ENCODE data around the gene LLGL2. TPM values are rescaled to one million over a fixed set of nuclear protein-coding genes. Genes with fewer than 3 reads are reported as not detected.

Gene LLGL2
- total and polyA plus RNA-seq, 2 donors (not counting 1 experiment from before 2014, with no cell fraction given): 0.03 to 0.33 TPM

DNA sequence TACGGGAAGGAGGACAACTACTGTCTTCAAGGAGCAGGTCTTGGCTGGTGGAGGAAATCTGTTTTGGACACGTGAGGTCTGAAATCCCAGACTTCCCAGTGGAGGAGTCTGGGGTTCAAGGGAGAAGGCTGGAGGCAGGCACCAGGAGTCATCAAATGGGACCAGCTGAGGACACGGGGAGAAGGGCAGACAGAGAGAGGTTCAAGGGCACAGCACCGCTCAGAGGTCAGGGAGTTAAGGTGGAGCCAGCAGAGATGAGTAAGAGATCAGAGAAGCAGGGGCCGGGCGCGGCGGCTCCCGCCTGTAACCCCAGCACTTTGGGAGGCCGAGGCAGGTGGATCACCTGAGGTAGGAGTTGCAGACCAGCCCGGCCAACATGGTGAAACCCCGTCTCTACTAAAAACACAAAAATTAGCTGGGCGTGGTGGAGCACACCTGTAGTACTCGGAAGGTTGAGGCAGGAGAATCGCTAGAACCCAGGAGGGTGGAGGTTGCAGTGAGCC lies 97.3 kb downstream of the LLGL2 start:
- Histone ChIP-seq H3K79me2 (ENCODE audit: control insufficient read depth, insufficient read depth, low read length) (no peaks in the 10 kb centered on the region), H4K20me1 (ENCODE audit: control insufficient read depth, extremely low read depth, insufficient read depth, low read length) (no peaks in the 10 kb centered on the region), H3K4me3 (replicated peaks in 1 of 4; ENCODE audit: control extremely low read depth in 1 of 4, insufficient read depth in 1 of 4, low read depth in 3 of 4, low read length in 4 of 4) (no peak overlapping the region), H3K4me1 (ENCODE audit: control insufficient read depth, extremely low read depth, insufficient read depth, low read length) (no peaks in the 10 kb centered on the region), H3K27ac (ENCODE audit: insufficient read depth, low read length) (no peak overlapping the region), H2AFZ (ENCODE audit: low read length) (no peak overlapping the region), H3K36me3 (ENCODE audit: control insufficient read depth, insufficient read depth, low read length) (no peaks in the 10 kb centered on the region), H3K9me3 (ENCODE audit: control insufficient read depth, insufficient read depth, low read depth, low read length) (no peaks in the 10 kb centered on the region), H3K9ac (ENCODE audit: insufficient read depth, low read length) (no peak overlapping the region), H3K4me2 (ENCODE audit: extremely low read depth, insufficient read depth, low read length) (no peak overlapping the region), H3K27me3 (ENCODE audit: control insufficient read depth, insufficient read depth, low read length) (no peaks in the 10 kb centered on the region)
- TF ChIP-seq EZH2 (IDR thresholded peaks at IDR 0.05; ENCODE audit: low read length, missing control alignments): no peak
- TF ChIP-seq, protein P1, sequence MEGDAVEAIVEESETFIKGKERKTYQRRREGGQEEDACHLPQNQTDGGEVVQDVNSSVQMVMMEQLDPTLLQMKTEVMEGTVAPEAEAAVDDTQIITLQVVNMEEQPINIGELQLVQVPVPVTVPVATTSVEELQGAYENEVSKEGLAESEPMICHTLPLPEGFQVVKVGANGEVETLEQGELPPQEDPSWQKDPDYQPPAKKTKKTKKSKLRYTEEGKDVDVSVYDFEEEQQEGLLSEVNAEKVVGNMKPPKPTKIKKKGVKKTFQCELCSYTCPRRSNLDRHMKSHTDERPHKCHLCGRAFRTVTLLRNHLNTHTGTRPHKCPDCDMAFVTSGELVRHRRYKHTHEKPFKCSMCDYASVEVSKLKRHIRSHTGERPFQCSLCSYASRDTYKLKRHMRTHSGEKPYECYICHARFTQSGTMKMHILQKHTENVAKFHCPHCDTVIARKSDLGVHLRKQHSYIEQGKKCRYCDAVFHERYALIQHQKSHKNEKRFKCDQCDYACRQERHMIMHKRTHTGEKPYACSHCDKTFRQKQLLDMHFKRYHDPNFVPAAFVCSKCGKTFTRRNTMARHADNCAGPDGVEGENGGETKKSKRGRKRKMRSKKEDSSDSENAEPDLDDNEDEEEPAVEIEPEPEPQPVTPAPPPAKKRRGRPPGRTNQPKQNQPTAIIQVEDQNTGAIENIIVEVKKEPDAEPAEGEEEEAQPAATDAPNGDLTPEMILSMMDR (conservative IDR thresholded peaks at IDR 0.05 in 1 of 2, IDR thresholded peaks at IDR 0.05 in 1 of 2; ENCODE audit: low read depth in 1 of 2, low read length in 2 of 2): no peak
- DNase-seq (ENCODE audit: low read depth in 2 of 2): no peak

DNA sequence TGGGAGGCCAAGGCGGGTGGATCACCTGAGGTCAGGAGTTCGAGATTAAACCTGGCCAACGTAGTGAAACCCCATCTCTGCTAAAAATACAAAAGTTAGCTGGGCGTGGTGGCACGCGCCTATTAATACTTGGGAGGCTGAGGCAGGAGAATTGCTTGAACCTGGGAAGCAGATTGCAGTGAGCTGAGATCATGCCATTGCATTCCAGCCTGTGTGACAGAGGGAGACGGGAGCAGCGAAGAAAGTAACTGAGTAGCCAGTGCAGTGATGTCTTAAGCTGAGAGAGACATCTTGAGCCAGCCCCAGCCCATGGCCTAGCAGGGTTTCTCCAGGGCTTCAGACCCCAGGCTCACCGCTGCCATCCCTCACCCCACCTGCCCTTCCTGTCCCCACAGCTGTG lies 97.9 kb downstream of the LLGL2 start:
- Histone ChIP-seq H3K4me1 (ENCODE audit: control insufficient read depth, extremely low read depth, insufficient read depth, low read length) (no peaks in the 10 kb centered on the region), H4K20me1 (ENCODE audit: control insufficient read depth, extremely low read depth, insufficient read depth, low read length) (no peaks in the 10 kb centered on the region), H3K4me2 (ENCODE audit: extremely low read depth, insufficient read depth, low read length) (no peak overlapping the region), H3K36me3 (ENCODE audit: control insufficient read depth, insufficient read depth, low read length) (no peaks in the 10 kb centered on the region), H3K9me3 (ENCODE audit: control insufficient read depth, insufficient read depth, low read depth, low read length) (no peaks in the 10 kb centered on the region), H3K27me3 (ENCODE audit: control insufficient read depth, insufficient read depth, low read length) (no peaks in the 10 kb centered on the region), H2AFZ (ENCODE audit: low read length) (no peak overlapping the region), H3K4me3 (replicated peaks in 1 of 4; ENCODE audit: control extremely low read depth in 1 of 4, insufficient read depth in 1 of 4, low read depth in 3 of 4, low read length in 4 of 4) (no peak overlapping the region), H3K27ac (ENCODE audit: insufficient read depth, low read length) (no peak overlapping the region), H3K9ac (ENCODE audit: insufficient read depth, low read length) (no peak overlapping the region), H3K79me2 (ENCODE audit: control insufficient read depth, insufficient read depth, low read length) (no peaks in the 10 kb centered on the region)
- DNase-seq (ENCODE audit: low read depth in 2 of 2): no peak
- TF ChIP-seq, protein P1 (conservative IDR thresholded peaks at IDR 0.05 in 1 of 2, IDR thresholded peaks at IDR 0.05 in 1 of 2; ENCODE audit: low read depth in 1 of 2, low read length in 2 of 2): no peak
- no peak for TF ChIP-seq EZH2 (IDR thresholded peaks at IDR 0.05; ENCODE audit: low read length, missing control alignments)

GRCh38 chr17:75624021-75624420 lies 98.5 kb downstream of the LLGL2 start:
- Histone ChIP-seq H3K4me3 (replicated peaks in 1 of 4; ENCODE audit: control extremely low read depth in 1 of 4, insufficient read depth in 1 of 4, low read depth in 3 of 4, low read length in 4 of 4) (no peak overlapping the region), H3K4me1 (ENCODE audit: control insufficient read depth, extremely low read depth, insufficient read depth, low read length) (no peaks in the 10 kb centered on the region), H3K9ac (ENCODE audit: insufficient read depth, low read length) (no peak overlapping the region), H3K27me3 (ENCODE audit: control insufficient read depth, insufficient read depth, low read length) (no peaks in the 10 kb centered on the region), H3K4me2 (ENCODE audit: extremely low read depth, insufficient read depth, low read length) (no peak overlapping the region), H3K36me3 (ENCODE audit: control insufficient read depth, insufficient read depth, low read length) (no peaks in the 10 kb centered on the region), H4K20me1 (ENCODE audit: control insufficient read depth, extremely low read depth, insufficient read depth, low read length) (no peaks in the 10 kb centered on the region), H3K79me2 (ENCODE audit: control insufficient read depth, insufficient read depth, low read length) (no peaks in the 10 kb centered on the region), H3K27ac (ENCODE audit: insufficient read depth, low read length) (no peak overlapping the region), H2AFZ (ENCODE audit: low read length) (no peak overlapping the region), H3K9me3 (ENCODE audit: control insufficient read depth, insufficient read depth, low read depth, low read length) (no peaks in the 10 kb centered on the region)
- TF ChIP-seq EZH2 (IDR thresholded peaks at IDR 0.05; ENCODE audit: low read length, missing control alignments): no peak
- TF ChIP-seq, protein P1 (conservative IDR thresholded peaks at IDR 0.05 in 1 of 2, IDR thresholded peaks at IDR 0.05 in 1 of 2; ENCODE audit: low read depth in 1 of 2, low read length in 2 of 2): no peak
- no peak for DNase-seq (ENCODE audit: low read depth in 2 of 2)

Other genes starting within 250 kb of the LLGL2 start
- 7.4 and 9.7 TPM in 2 replicates for gene SLC25A19, start 236.3 kb upstream of the LLGL2 start, total RNA-seq
- 5.1 and 8.4 TPM in 2 replicates for gene SLC25A19, start 236.3 kb upstream of the LLGL2 start, polyA plus RNA-seq
- 56.0 and 68.9 TPM in 2 replicates for gene GRB2, start 120.0 kb upstream of the LLGL2 start, total RNA-seq
- gene GRB2, start 120.0 kb upstream of the LLGL2 start, polyA plus RNA-seq: 69.7 and 79.8 TPM in 2 replicates
- gene TMEM94, start 69.1 kb upstream of the LLGL2 start, total RNA-seq: 19.8 and 35.0 TPM in 2 replicates
- gene TMEM94, start 69.1 kb upstream of the LLGL2 start, polyA plus RNA-seq: 18.3 and 25.2 TPM in 2 replicates
- 4.9 and 8.3 TPM in 2 replicates for gene CASKIN2, start 10.2 kb upstream of the LLGL2 start, total RNA-seq
- 3.4 and 4.5 TPM in 2 replicates for gene CASKIN2, start 10.2 kb upstream of the LLGL2 start, polyA plus RNA-seq
- 7.8 and 10.0 TPM in 2 replicates for gene TSEN54, start 9.2 kb upstream of the LLGL2 start, total RNA-seq
- 5.3 and 10.1 TPM in 2 replicates for gene TSEN54, start 9.2 kb upstream of the LLGL2 start, polyA plus RNA-seq
- gene MYO15B, start 62.1 kb downstream of the LLGL2 start, total RNA-seq: 4.6 and 14.4 TPM in 2 replicates
- 0.17 and 0.49 TPM in 2 replicates for gene MYO15B, start 62.1 kb downstream of the LLGL2 start, polyA plus RNA-seq
- under 0.01 and 0.17 TPM in 2 replicates for gene SMIM5, start 107.7 kb downstream of the LLGL2 start, total RNA-seq
- gene SMIM5, start 107.7 kb downstream of the LLGL2 start, polyA plus RNA-seq: 0.05 TPM in 1 of 2 replicates, not detected in the other
- 18.5 and 26.3 TPM in 2 replicates for gene RECQL5, start 141.5 kb downstream of the LLGL2 start, total RNA-seq
- gene RECQL5, start 141.5 kb downstream of the LLGL2 start, polyA plus RNA-seq: 8.4 and 9.9 TPM in 2 replicates
- gene SAP30BP, start 141.6 kb downstream of the LLGL2 start, total RNA-seq: 40.6 and 43.9 TPM in 2 replicates
- 61.0 and 84.5 TPM in 2 replicates for gene SAP30BP, start 141.6 kb downstream of the LLGL2 start, polyA plus RNA-seq
- 0.17 and 0.26 TPM in 2 replicates for gene ITGB4, start 195.8 kb downstream of the LLGL2 start, total RNA-seq
- 0.17 and 0.58 TPM in 2 replicates for gene ITGB4, start 195.8 kb downstream of the LLGL2 start, polyA plus RNA-seq
- gene GALK1, start 239.5 kb downstream of the LLGL2 start, total RNA-seq: 36.7 and 62.8 TPM in 2 replicates
- 8.6 and 10.2 TPM in 2 replicates for gene GALK1, start 239.5 kb downstream of the LLGL2 start, polyA plus RNA-seq